Astrocyte (in vitro differentiated cells and primary cell): ENCODE data around the gene MTHFD1.

Experiments used
- CTCF ChIP-seq: IDR thresholded peaks from 2 replicates; pipeline ENCODE4 v1.5.1; 2011; ENCODE audit warnings: low read depth, mild to moderate bottlenecking, inconsistent platforms, low read length, moderate library complexity; ENCODE audit not compliant: insufficient read depth
- EZH2 ChIP-seq: IDR thresholded peaks from 2 replicates; pipeline ENCODE4 v1.6.1; 2012; ENCODE audit warnings: mild to moderate bottlenecking, low read length, inconsistent platforms; ENCODE audit not compliant: insufficient read depth

GRCh38 chr14:64417771-64418125, 29.6 kb downstream of the MTHFD1 start:
- TF ChIP-seq CTCF (no peak), EZH2 (no peak)
